Gastrocnemius medialis (tissue), 4 donors: ENCODE measurements around the gene EPS15. TPM values are rescaled to one million over a fixed set of nuclear protein-coding genes. Genes with fewer than 3 reads are reported as not detected.

ENCODE experiments used
- ATAC-seq, 2 donors: fragments of 150-250 bp; one replicate each; pipeline ENCODE4 v1.9.1; 2016
- DNase-seq, 2 donors: peaks; one replicate each; pipeline ENCODE4 v3.0.0-alpha.2; 2019
- H3K27ac ChIP-seq, 4 donors: fragments of 200-600 bp; sonication (generic); 1 replicate in 1 of 4; 2 replicates in 3 of 4; pipeline ENCODE4 v1.5.1; 2016 to 2018; ENCODE audit warnings: mild to moderate bottlenecking in 2 of 4, moderate library complexity in 1 of 4
- H3K27me3 ChIP-seq, 3 donors: fragments of 200-600 bp; sonication (generic) in 2 of 3; 1 replicate in 1 of 3; 2 replicates in 2 of 3; pipeline versions ENCODE4 v1.5.1 to v1.6.0; 2016 to 2019; ENCODE audit warnings: mild to moderate bottlenecking in 1 of 3, moderate library complexity in 1 of 3
- H3K36me3 ChIP-seq, 2 donors: fragments of 200-600 bp; sonication (generic) in 1 of 2; one replicate each; pipeline ENCODE4 v1.5.1; 2017 to 2018
- H3K4me1 ChIP-seq, 2 donors: fragments of 200-600 bp; sonication (generic) in 1 of 2; one replicate each; pipeline ENCODE4 v1.5.1; 2016 to 2017; ENCODE audit warnings: mild to moderate bottlenecking in 2 of 2
- H3K4me3 ChIP-seq, 4 donors: fragments of 200-600 bp; sonication (generic) in 3 of 4; 1 replicate in 1 of 4; 2 replicates in 3 of 4; pipeline ENCODE4 v1.5.1; 2016 to 2019; ENCODE audit warnings: mild to moderate bottlenecking in 2 of 4
- H3K9me3 ChIP-seq, 3 donors: fragments of 200-600 bp; sonication (generic) in 2 of 3; 1 replicate in 1 of 3; 2 replicates in 2 of 3; pipeline ENCODE4 v1.5.1; 2016 to 2019
- POLR2A ChIP-seq, 2 donors: fragments of 450-650 bp; IDR thresholded peaks; one replicate each; pipeline ENCODE4 v1.6.1; 2017; ENCODE audit warnings: antibody characterized with exemption in 2 of 2, mild to moderate bottlenecking in 2 of 2, moderate library complexity in 2 of 2
- in situ Hi-C, 4 donors: fragments of 200-750 bp; cut with MboI; loops; one replicate each; pipeline versions ENCODE4 v1.15.0 to v1.8.0; 2017; ENCODE audit warnings: low sequenced_read_pairs in 4 of 4
- intact Hi-C: fragments of 100-400 bp; cut with DNase I; formaldehyde crosslinking; loops from one replicate; pipeline ENCODE4 v1.15.1; 2023; ENCODE audit warnings: low total_unique reads
- total RNA-seq, 4 donors: library from RNA; depleted of rRNA; stranded (reverse); fragments of >200 nt; gene quantifications; one replicate each; pipeline versions ENCODE4 v1.1.0 to v1.2.3, GENCODE V29; 2016
- TF ChIP-seq, protein P1 (sequence below), 5 experiments: fragments of 450-650 bp in 3 of 5; fragments of 200-600 bp in 2 of 5; sonication (generic) in 2 of 5; IDR thresholded peaks in 4 of 5; conservative IDR thresholded peaks in 1 of 5; 1 replicate in 4 of 5; 2 replicates in 1 of 5; pipeline ENCODE4 v1.5.1; 2016 to 2019; ENCODE audit warnings: antibody characterized with exemption in 5 of 5, mild to moderate bottlenecking in 3 of 5, moderate library complexity in 3 of 5

EPS15 gene
- total RNA-seq, 4 donors from 2014 or later: 44.8 to 121 (median 71.0) TPM

DNA sequence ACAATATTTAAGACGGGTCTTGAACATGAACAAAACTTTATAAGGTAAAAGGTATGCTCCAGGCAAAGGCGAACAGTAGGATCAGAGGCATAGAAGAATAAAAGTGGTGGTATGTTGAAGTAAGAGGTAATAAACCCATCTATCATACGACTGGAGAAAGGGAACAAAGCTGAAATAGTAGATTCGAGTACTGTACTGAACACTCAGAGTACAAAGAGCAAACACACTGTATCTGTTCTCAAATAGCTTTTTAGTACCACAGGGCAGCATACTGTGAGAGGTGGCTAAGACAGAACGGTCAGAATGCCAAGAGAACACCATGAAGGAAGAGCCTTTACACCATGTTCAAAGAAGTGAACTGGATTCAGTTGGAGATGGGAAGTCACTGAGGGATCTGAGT is 83.2 kb downstream of the EPS15 start:
- no peaks in the 10 kb centered on the region for H3K27me3 ChIP-seq
- H3K36me3 ChIP-seq: peaks cover 0 to 30% of the 10 kb centered on the region in 2 donors
- H3K9me3 ChIP-seq: no peaks in the 10 kb centered on the region
- no peak for ATAC-seq
- no peak overlapping the region for H3K27ac ChIP-seq
- intact Hi-C loops (no loop called here), in situ Hi-C loops (no loop called here)
- no peak overlapping the region for H3K4me3 ChIP-seq
- DNase-seq: no peak
- peaks cover 9 to 13% of the 10 kb centered on the region in 2 donors for H3K4me1 ChIP-seq
- TF ChIP-seq, protein P1, sequence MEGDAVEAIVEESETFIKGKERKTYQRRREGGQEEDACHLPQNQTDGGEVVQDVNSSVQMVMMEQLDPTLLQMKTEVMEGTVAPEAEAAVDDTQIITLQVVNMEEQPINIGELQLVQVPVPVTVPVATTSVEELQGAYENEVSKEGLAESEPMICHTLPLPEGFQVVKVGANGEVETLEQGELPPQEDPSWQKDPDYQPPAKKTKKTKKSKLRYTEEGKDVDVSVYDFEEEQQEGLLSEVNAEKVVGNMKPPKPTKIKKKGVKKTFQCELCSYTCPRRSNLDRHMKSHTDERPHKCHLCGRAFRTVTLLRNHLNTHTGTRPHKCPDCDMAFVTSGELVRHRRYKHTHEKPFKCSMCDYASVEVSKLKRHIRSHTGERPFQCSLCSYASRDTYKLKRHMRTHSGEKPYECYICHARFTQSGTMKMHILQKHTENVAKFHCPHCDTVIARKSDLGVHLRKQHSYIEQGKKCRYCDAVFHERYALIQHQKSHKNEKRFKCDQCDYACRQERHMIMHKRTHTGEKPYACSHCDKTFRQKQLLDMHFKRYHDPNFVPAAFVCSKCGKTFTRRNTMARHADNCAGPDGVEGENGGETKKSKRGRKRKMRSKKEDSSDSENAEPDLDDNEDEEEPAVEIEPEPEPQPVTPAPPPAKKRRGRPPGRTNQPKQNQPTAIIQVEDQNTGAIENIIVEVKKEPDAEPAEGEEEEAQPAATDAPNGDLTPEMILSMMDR (IDR thresholded peaks at IDR 0.05 in 4 of 5, conservative IDR thresholded peaks at IDR 0.05 in 1 of 5): no peak
- TF ChIP-seq POLR2A (IDR thresholded peaks at IDR 0.05): no peak

DNA sequence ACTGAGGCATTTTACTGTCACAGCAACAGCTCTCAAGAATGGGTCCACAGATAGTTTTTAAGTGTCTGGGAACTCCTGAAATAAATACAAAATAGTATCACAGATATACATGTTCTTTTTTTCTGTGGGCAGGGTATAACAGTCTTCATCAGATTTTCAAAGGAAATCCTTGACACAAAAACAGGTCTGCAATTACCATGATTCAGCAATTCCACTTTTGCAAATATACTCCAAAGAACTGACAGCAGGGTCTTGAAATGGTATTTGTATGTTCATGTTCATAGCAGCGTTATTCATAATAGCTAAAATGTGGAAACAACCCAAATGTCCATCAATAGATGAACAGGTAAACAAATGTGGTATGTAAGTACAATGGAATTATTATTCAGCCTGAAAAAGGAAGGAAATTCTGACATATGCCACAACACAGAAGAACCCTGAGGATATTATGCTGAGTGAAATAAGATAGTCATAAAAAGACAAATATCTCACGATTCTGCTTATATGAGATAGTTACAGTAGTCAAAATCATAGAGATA is 85.0 kb downstream of the EPS15 start:
- ATAC-seq (no peak), DNase-seq (no peak)
- H3K4me3 ChIP-seq: no peak overlapping the region
- H3K27me3 ChIP-seq: no peaks in the 10 kb centered on the region
- H3K36me3 ChIP-seq: peaks cover 0 to 24% of the 10 kb centered on the region in 2 donors
- TF ChIP-seq, protein P1 (IDR thresholded peaks at IDR 0.05 in 4 of 5, conservative IDR thresholded peaks at IDR 0.05 in 1 of 5): no peak
- no peak for TF ChIP-seq POLR2A (IDR thresholded peaks at IDR 0.05)
- in situ Hi-C loops (no loop called here), intact Hi-C loops (no loop called here)
- H3K4me1 ChIP-seq: peaks cover under 1 to 13% of the 10 kb centered on the region in 2 donors
- H3K27ac ChIP-seq: peak overlapping the region in 3 of 4 donors; percentile 15 to 46 (median 37)
- no peaks in the 10 kb centered on the region for H3K9me3 ChIP-seq

DNA sequence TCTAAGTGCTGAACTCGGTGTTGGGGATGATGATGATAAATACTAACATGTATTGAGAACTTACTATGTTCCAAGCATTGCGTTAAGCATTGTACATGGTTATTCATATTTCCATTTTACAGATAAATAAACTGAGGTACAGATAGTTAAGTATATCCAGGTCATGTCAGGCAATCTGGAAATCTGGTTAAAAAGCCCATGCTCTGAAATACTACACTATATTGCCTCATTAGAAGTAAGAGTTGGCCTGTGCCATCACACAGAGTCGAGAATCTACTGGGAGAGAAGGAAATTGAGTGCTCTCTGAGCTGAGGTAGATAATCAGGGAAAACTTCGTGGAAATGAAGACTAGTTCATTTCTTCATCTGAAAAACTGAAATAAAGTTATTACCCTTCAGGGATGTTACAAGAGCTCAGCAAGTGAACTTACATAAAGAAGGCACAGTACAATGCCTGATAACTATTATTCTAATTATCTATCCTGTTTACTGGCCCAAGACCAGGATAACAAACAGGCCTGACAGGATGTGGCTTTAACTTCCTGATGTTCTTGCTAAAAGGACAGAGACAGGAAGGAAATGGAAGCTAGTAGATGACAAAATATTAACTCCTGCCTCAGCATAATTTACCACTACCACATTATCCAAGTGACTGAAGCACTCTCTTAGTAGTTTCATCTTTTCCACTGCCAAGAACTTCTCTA is 85.6 kb downstream of the EPS15 start:
- Histone ChIP-seq H3K9me3 (no peaks in the 10 kb centered on the region), H3K27me3 (no peaks in the 10 kb centered on the region), H3K36me3 (peaks cover 0 to 23% of the 10 kb centered on the region in 2 donors), H3K4me1 (peaks cover 0 to 13% of the 10 kb centered on the region in 2 donors), H3K27ac (peak overlapping the region in 3 of 4 donors; percentile 15 to 46 (median 37)), H3K4me3 (no peak overlapping the region)
- in situ Hi-C loops: no loop called here
- TF ChIP-seq POLR2A (IDR thresholded peaks at IDR 0.05): no peak
- TF ChIP-seq, protein P1 (IDR thresholded peaks at IDR 0.05 in 4 of 5, conservative IDR thresholded peaks at IDR 0.05 in 1 of 5): no peak
- ATAC-seq: peak; percentile 26 to 30
- intact Hi-C loops: no loop called here
- DNase-seq: no peak

DNA sequence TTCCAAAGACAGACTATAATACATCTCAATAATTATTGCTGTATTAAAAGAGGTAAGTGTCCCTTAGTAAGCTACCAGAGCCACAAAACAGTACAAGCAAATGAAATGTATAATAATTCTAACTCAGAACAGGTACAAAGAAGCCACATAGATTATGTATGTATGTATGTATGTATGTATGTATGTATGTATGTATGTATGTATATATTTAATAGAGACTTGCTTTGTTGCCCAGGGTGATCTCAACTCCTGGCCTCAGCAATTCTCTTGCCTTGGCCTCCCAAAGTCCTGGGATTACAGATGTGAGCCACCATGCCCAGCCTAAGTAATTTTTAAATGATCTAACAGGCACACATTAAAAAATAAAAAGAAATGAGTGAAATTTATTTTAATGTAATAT is 86.9 kb downstream of the EPS15 start:
- H3K4me3 ChIP-seq: no peak overlapping the region
- in situ Hi-C loops (no loop called here), intact Hi-C loops (no loop called here)
- no peak for DNase-seq
- peaks cover 0 to 16% of the 10 kb centered on the region in 2 donors for H3K36me3 ChIP-seq
- no peak for TF ChIP-seq POLR2A (IDR thresholded peaks at IDR 0.05)
- TF ChIP-seq, protein P1 (IDR thresholded peaks at IDR 0.05 in 4 of 5, conservative IDR thresholded peaks at IDR 0.05 in 1 of 5): no peak
- no peak overlapping the region for H3K27ac ChIP-seq
- no peaks in the 10 kb centered on the region for H3K27me3 ChIP-seq
- ATAC-seq: no peak
- H3K4me1 ChIP-seq: peaks cover 0 to 13% of the 10 kb centered on the region in 2 donors
- no peaks in the 10 kb centered on the region for H3K9me3 ChIP-seq
